ENCODE measurements around the gene FARP2. TPM values are rescaled to one million over a fixed set of nuclear protein-coding genes. Genes with fewer than 3 reads are reported as not detected.

The FARP2 gene
- total RNA-seq, 4 donors from 2014 or later: 70.0 to 185 (median 95.5) TPM

- H3K27me3 ChIP-seq: no peaks in the 10 kb centered on the region
- no peak for TF ChIP-seq CTCF (IDR thresholded peaks at IDR 0.05)
- no peak for TF ChIP-seq EP300 (IDR thresholded peaks at IDR 0.05)
- TF ChIP-seq POLR2AphosphoS5 (IDR thresholded peaks at IDR 0.05): no peak
- no peak for TF ChIP-seq POLR2A (IDR thresholded peaks at IDR 0.05)
- no peaks in the 10 kb centered on the region for H3K9me3 ChIP-seq
- peaks cover 3% of the 10 kb centered on the region for H3K36me3 ChIP-seq
- no peak overlapping the region for H3K27ac ChIP-seq
- DNase-seq (ENCODE audit: low spot score in 2 of 2): no peak
- WGBS: 72% methylated on average over 5 of the region's 5 CpGs
- H3K4me3 ChIP-seq: no peak overlapping the region
- H3K4me1 ChIP-seq: peaks cover 41% of the 10 kb centered on the region
These were observed 2.4 kb downstream of the FARP2 start for GRCh38 chr2:241358470-241358869.

- no peaks in the 10 kb centered on the region for H3K36me3 ChIP-seq
- WGBS: 89% methylated on average over 7 of the region's 7 CpGs
- H3K27ac ChIP-seq: no peak overlapping the region
- TF ChIP-seq EP300 (IDR thresholded peaks at IDR 0.05): no peak
- TF ChIP-seq POLR2A (IDR thresholded peaks at IDR 0.05): no peak
- no peak for TF ChIP-seq CTCF (IDR thresholded peaks at IDR 0.05)
- no peak for TF ChIP-seq POLR2AphosphoS5 (IDR thresholded peaks at IDR 0.05)
- H3K27me3 ChIP-seq: no peaks in the 10 kb centered on the region
- H3K9me3 ChIP-seq: no peaks in the 10 kb centered on the region
- H3K4me1 ChIP-seq: peaks cover 40% of the 10 kb centered on the region
- DNase-seq (ENCODE audit: low spot score in 2 of 2): no peak
- no peak overlapping the region for H3K4me3 ChIP-seq
These were observed 3.5 kb downstream of the FARP2 start for GRCh38 chr2:241359481-241360045.

- no peaks in the 10 kb centered on the region for H3K9me3 ChIP-seq
- no peak for DNase-seq (ENCODE audit: low spot score in 2 of 2)
- 76% methylated on average over 7 of the region's 7 CpGs for WGBS
- no peak overlapping the region for H3K27ac ChIP-seq
- no peak for TF ChIP-seq CTCF (IDR thresholded peaks at IDR 0.05)
- no peak for TF ChIP-seq POLR2AphosphoS5 (IDR thresholded peaks at IDR 0.05)
- no peak for TF ChIP-seq EP300 (IDR thresholded peaks at IDR 0.05)
- TF ChIP-seq POLR2A (IDR thresholded peaks at IDR 0.05): no peak
- no peak overlapping the region for H3K4me3 ChIP-seq
- no peaks in the 10 kb centered on the region for H3K36me3 ChIP-seq
- H3K4me1 ChIP-seq: peaks cover 15% of the 10 kb centered on the region
- H3K27me3 ChIP-seq: no peaks in the 10 kb centered on the region
These were observed 7.3 kb downstream of the FARP2 start for GRCh38 chr2:241363426-241363825.

- Histone ChIP-seq H3K36me3 (no peaks in the 10 kb centered on the region), H3K9me3 (no peaks in the 10 kb centered on the region), H3K27me3 (no peaks in the 10 kb centered on the region), H3K4me1 (peaks cover 4% of the 10 kb centered on the region), H3K4me3 (no peak overlapping the region), H3K27ac (no peak overlapping the region)
- no peak for DNase-seq (ENCODE audit: low spot score in 2 of 2)
- 59% methylated on average over 2 of the region's 2 CpGs for WGBS
- TF ChIP-seq CTCF (IDR thresholded peaks at IDR 0.05): no peak
- no peak for TF ChIP-seq POLR2A (IDR thresholded peaks at IDR 0.05)
- no peak for TF ChIP-seq EP300 (IDR thresholded peaks at IDR 0.05)
- no peak for TF ChIP-seq POLR2AphosphoS5 (IDR thresholded peaks at IDR 0.05)
These were observed 8.7 kb downstream of the FARP2 start for GRCh38 chr2:241364781-241365180.

- 88% methylated on average over 2 of the region's 2 CpGs for WGBS
- Histone ChIP-seq H3K4me3 (no peak overlapping the region), H3K27me3 (no peaks in the 10 kb centered on the region), H3K36me3 (no peaks in the 10 kb centered on the region), H3K9me3 (no peaks in the 10 kb centered on the region), H3K27ac (no peak overlapping the region), H3K4me1 (peaks cover 8% of the 10 kb centered on the region)
- TF ChIP-seq CTCF (IDR thresholded peaks at IDR 0.05): no peak
- TF ChIP-seq POLR2A (IDR thresholded peaks at IDR 0.05): no peak
- TF ChIP-seq POLR2AphosphoS5 (IDR thresholded peaks at IDR 0.05): no peak
- no peak for TF ChIP-seq EP300 (IDR thresholded peaks at IDR 0.05)
- DNase-seq (ENCODE audit: low spot score in 2 of 2): no peak
These were observed 10.6 kb downstream of the FARP2 start for GRCh38 chr2:241366678-241367077.
